IMR-90 (cell line): ENCODE measurements around the gene NEK6.

Experiments used
- CTCF ChIP-seq: conservative IDR thresholded peaks from 2 replicates; pipeline ENCODE4 v1.5.1; 2012; ENCODE audit warnings: mild to moderate bottlenecking, low read depth, low read length, improper control_type of control experiment
- POLR2A ChIP-seq: IDR thresholded peaks from 2 replicates; pipeline ENCODE4 v1.6.1; 2012; ENCODE audit warnings: mild to moderate bottlenecking, low read depth, low read length
- RFX5 ChIP-seq: IDR thresholded peaks from 2 replicates; pipeline ENCODE4 v1.8.0; 2012; ENCODE audit warnings: low read depth, mild to moderate bottlenecking, low read length, moderate library complexity

- TF ChIP-seq CTCF (no peak), POLR2A (no peak), RFX5 (no peak)
Observed at GRCh38 chr9:124280176-124280691, 22.5 kb downstream of the NEK6 start.
